ENCODE data around the gene CPNE4.

Gene CPNE4

GRCh38 chr3:131669600-131669999 is 365.2 kb downstream of the CPNE4 start:
- H3K9me3 ChIP-seq (ENCODE audit: control insufficient read depth, low read length) = no peaks in the 10 kb centered on the region
- H3K27ac ChIP-seq (ENCODE audit: low read depth, low read length, severe bottlenecking) = no peak overlapping the region
- no peaks in the 10 kb centered on the region for H3K36me3 ChIP-seq (ENCODE audit: control insufficient read depth, insufficient read depth, low read length)
- 0 to 89% methylated on average over 1 to 3 of the region's 4 CpGs for WGBS, 2 experiments (ENCODE audit: insufficient coverage in 2 of 2)
- no peaks in the 10 kb centered on the region for H3K4me1 ChIP-seq (ENCODE audit: control insufficient read depth, insufficient read depth, low read length, poor library complexity, severe bottlenecking)
- H3K4me3 ChIP-seq (ENCODE audit: extremely low read depth, insufficient read depth, low read length, poor library complexity, severe bottlenecking) = no peak overlapping the region

GRCh38 chr3:131658771-131659170 is 376.0 kb downstream of the CPNE4 start:
- H3K36me3 ChIP-seq (ENCODE audit: control insufficient read depth, insufficient read depth, low read length) = no peaks in the 10 kb centered on the region

DNA sequence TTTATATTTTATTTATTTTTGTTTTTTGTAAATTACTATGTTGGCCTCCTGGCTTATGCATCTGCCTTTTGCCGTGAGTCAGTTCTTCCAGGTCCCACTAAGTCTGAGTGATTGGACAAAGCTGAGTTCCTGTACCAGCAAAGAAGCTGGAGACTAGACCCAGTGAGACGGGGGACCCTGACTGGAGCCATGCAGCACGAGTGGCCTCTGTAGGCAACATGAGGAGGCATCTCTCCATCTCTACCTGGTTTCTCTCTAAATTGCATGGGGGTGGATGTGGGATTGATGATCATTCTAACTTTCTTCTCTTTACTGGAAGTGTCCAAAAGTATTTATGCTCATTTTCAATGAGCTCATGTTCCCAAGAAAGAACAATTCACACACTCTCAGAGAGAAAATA is 376.7 kb downstream of the CPNE4 start:
- no peaks in the 10 kb centered on the region for H3K9me3 ChIP-seq (ENCODE audit: control insufficient read depth, low read length)
- 71 to 100% methylated on average over 1 to 2 of the region's 3 CpGs for WGBS, 2 experiments (ENCODE audit: insufficient coverage in 2 of 2)
- H3K27ac ChIP-seq (ENCODE audit: low read depth, low read length, severe bottlenecking) = no peak overlapping the region
- H3K4me3 ChIP-seq (ENCODE audit: extremely low read depth, insufficient read depth, low read length, poor library complexity, severe bottlenecking) = no peak overlapping the region
- no peaks in the 10 kb centered on the region for H3K4me1 ChIP-seq (ENCODE audit: control insufficient read depth, insufficient read depth, low read length, poor library complexity, severe bottlenecking)
- no peaks in the 10 kb centered on the region for H3K36me3 ChIP-seq (ENCODE audit: control insufficient read depth, insufficient read depth, low read length)

More at GRCh38 chr3:131658771-131659170, 376.0 kb downstream of the CPNE4 start:
- H3K27ac ChIP-seq (ENCODE audit: low read depth, low read length, severe bottlenecking) = no peak overlapping the region
- no peak overlapping the region for H3K4me3 ChIP-seq (ENCODE audit: extremely low read depth, insufficient read depth, low read length, poor library complexity, severe bottlenecking)
- 83% methylated on average over 1 of the region's 1 CpG; no CpG with 5 or more reads in 1 of the 2 experiments for WGBS, 2 experiments (ENCODE audit: insufficient coverage in 2 of 2)
- no peaks in the 10 kb centered on the region for H3K4me1 ChIP-seq (ENCODE audit: control insufficient read depth, insufficient read depth, low read length, poor library complexity, severe bottlenecking)
- no peaks in the 10 kb centered on the region for H3K9me3 ChIP-seq (ENCODE audit: control insufficient read depth, low read length)

- H3K4me1 ChIP-seq (ENCODE audit: control insufficient read depth, insufficient read depth, low read length, poor library complexity, severe bottlenecking) = no peaks in the 10 kb centered on the region
- H3K9me3 ChIP-seq (ENCODE audit: control insufficient read depth, low read length) = no peaks in the 10 kb centered on the region
- no peak overlapping the region for H3K4me3 ChIP-seq (ENCODE audit: extremely low read depth, insufficient read depth, low read length, poor library complexity, severe bottlenecking)
- H3K36me3 ChIP-seq (ENCODE audit: control insufficient read depth, insufficient read depth, low read length) = no peaks in the 10 kb centered on the region
- H3K27ac ChIP-seq (ENCODE audit: low read depth, low read length, severe bottlenecking) = no peak overlapping the region
- 88 to 100% methylated on average over 1 to 6 of the region's 7 CpGs for WGBS, 2 experiments (ENCODE audit: insufficient coverage in 2 of 2)
Measured at GRCh38 chr3:131655070-131655690, 379.6 kb downstream of the CPNE4 start.

DNA sequence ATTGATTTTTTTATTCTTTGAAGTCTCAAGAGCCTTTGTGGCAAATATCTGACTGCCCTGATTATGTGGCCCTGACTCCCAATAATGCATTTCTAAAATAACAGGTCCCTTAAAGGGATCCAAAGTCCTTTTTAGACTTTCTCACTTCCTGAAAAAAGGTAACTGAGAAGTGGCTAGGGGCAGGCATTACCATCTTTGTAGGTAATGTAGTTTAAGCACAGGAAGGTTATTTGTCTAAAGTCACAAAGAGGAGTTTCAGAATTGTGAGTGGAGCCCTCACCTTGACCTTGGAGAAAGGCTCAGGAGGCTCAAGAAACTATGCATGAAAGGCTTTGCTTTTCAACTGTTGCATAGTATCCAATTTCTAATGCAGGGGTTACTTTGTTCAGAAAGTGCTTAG is 389.2 kb downstream of the CPNE4 start:
- H3K4me1 ChIP-seq (ENCODE audit: control insufficient read depth, insufficient read depth, low read length, poor library complexity, severe bottlenecking) = no peaks in the 10 kb centered on the region
- no peak overlapping the region for H3K27ac ChIP-seq (ENCODE audit: low read depth, low read length, severe bottlenecking)
- no peak overlapping the region for H3K4me3 ChIP-seq (ENCODE audit: extremely low read depth, insufficient read depth, low read length, poor library complexity, severe bottlenecking)
- H3K36me3 ChIP-seq (ENCODE audit: control insufficient read depth, insufficient read depth, low read length) = no peaks in the 10 kb centered on the region
- no peaks in the 10 kb centered on the region for H3K9me3 ChIP-seq (ENCODE audit: control insufficient read depth, low read length)

DNA sequence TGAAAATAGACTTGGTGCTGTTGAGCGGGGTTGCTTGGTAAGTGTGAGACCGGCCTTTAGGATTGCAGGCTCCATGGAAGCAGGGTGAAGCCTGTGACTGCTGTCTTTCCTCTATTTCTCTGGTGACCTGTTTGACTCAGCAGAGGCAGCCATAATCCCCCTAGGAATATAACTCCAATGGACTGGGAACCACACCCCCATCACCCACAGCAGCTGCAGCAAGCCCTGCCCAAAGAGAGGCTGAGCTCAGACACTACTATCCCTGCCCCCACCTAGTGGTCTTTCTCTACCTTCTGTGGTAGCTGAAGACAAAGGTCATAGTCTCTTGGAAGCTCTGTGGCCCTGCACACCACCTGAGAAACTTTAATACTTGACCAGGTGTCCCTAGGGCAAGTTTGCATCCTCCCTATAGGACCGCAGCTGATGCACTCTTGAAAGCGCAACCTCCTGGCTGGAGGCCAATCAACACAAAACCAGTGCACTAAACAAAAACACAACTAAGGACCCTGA is 398.5 kb downstream of the CPNE4 start:
- 88 to 100% methylated on average over 2 to 3 of the region's 4 CpGs for WGBS, 2 experiments (ENCODE audit: insufficient coverage in 2 of 2)
- no peak overlapping the region for H3K4me3 ChIP-seq (ENCODE audit: extremely low read depth, insufficient read depth, low read length, poor library complexity, severe bottlenecking)
- H3K4me1 ChIP-seq (ENCODE audit: control insufficient read depth, insufficient read depth, low read length, poor library complexity, severe bottlenecking) = no peaks in the 10 kb centered on the region
- H3K9me3 ChIP-seq (ENCODE audit: control insufficient read depth, low read length) = no peaks in the 10 kb centered on the region
- no peaks in the 10 kb centered on the region for H3K36me3 ChIP-seq (ENCODE audit: control insufficient read depth, insufficient read depth, low read length)
- H3K27ac ChIP-seq (ENCODE audit: low read depth, low read length, severe bottlenecking) = no peak overlapping the region

GRCh38 chr3:131630807-131631206 is 404.0 kb downstream of the CPNE4 start:
- WGBS, 2 experiments (ENCODE audit: insufficient coverage in 2 of 2) = 67 to 88% methylated on average over 1 of the region's 1 CpG
- H3K36me3 ChIP-seq (ENCODE audit: control insufficient read depth, insufficient read depth, low read length) = no peaks in the 10 kb centered on the region

GRCh38 chr3:131630097-131630496 is 404.7 kb downstream of the CPNE4 start:
- Histone ChIP-seq H3K36me3 (ENCODE audit: control insufficient read depth, insufficient read depth, low read length) (no peaks in the 10 kb centered on the region), H3K9me3 (ENCODE audit: control insufficient read depth, low read length) (no peaks in the 10 kb centered on the region), H3K4me3 (ENCODE audit: extremely low read depth, insufficient read depth, low read length, poor library complexity, severe bottlenecking) (no peak overlapping the region), H3K4me1 (ENCODE audit: control insufficient read depth, insufficient read depth, low read length, poor library complexity, severe bottlenecking) (no peaks in the 10 kb centered on the region), H3K27ac (ENCODE audit: low read depth, low read length, severe bottlenecking) (no peak overlapping the region)
- WGBS, 2 experiments (ENCODE audit: insufficient coverage in 2 of 2) = 96 to 100% methylated on average over 2 to 3 of the region's 3 CpGs

More at GRCh38 chr3:131630807-131631206, 404.0 kb downstream of the CPNE4 start:
- H3K4me3 ChIP-seq (ENCODE audit: extremely low read depth, insufficient read depth, low read length, poor library complexity, severe bottlenecking) = no peak overlapping the region
- no peaks in the 10 kb centered on the region for H3K9me3 ChIP-seq (ENCODE audit: control insufficient read depth, low read length)
- H3K4me1 ChIP-seq (ENCODE audit: control insufficient read depth, insufficient read depth, low read length, poor library complexity, severe bottlenecking) = no peaks in the 10 kb centered on the region
- H3K27ac ChIP-seq (ENCODE audit: low read depth, low read length, severe bottlenecking) = no peak overlapping the region

GRCh38 chr3:131623431-131623830 is 411.4 kb downstream of the CPNE4 start:
- no peaks in the 10 kb centered on the region for H3K4me1 ChIP-seq (ENCODE audit: control insufficient read depth, insufficient read depth, low read length, poor library complexity, severe bottlenecking)
- no peak overlapping the region for H3K4me3 ChIP-seq (ENCODE audit: extremely low read depth, insufficient read depth, low read length, poor library complexity, severe bottlenecking)
- no peaks in the 10 kb centered on the region for H3K9me3 ChIP-seq (ENCODE audit: control insufficient read depth, low read length)
- no peaks in the 10 kb centered on the region for H3K36me3 ChIP-seq (ENCODE audit: control insufficient read depth, insufficient read depth, low read length)
- H3K27ac ChIP-seq (ENCODE audit: low read depth, low read length, severe bottlenecking) = no peak overlapping the region
- no CpG with 5 or more reads among the region's 1 CpG for WGBS, 2 experiments (ENCODE audit: insufficient coverage in 2 of 2)

DNA sequence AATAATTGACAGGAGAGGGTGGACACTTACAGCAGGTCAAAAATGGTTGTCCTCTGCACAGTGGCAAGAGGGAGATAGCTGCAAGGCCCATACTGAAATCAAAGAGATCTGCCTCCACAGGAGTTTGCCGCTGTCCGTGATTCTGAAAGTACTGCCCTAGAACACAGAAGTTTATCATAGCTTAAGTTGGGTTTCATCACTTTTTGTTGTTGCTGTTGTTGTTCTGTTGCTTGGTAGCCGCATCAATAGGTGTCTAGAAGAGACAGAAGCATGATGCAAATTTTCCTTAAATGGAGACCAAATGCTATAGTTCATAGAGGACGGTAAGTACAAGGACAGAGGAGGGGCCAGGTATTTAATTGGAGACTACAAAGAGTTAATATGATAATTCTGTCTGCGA is 412.1 kb downstream of the CPNE4 start:
- no peaks in the 10 kb centered on the region for H3K9me3 ChIP-seq (ENCODE audit: control insufficient read depth, low read length)
- no peak overlapping the region for H3K4me3 ChIP-seq (ENCODE audit: extremely low read depth, insufficient read depth, low read length, poor library complexity, severe bottlenecking)
- no peaks in the 10 kb centered on the region for H3K36me3 ChIP-seq (ENCODE audit: control insufficient read depth, insufficient read depth, low read length)
- H3K4me1 ChIP-seq (ENCODE audit: control insufficient read depth, insufficient read depth, low read length, poor library complexity, severe bottlenecking) = no peaks in the 10 kb centered on the region
- no peak overlapping the region for H3K27ac ChIP-seq (ENCODE audit: low read depth, low read length, severe bottlenecking)
- WGBS, 2 experiments (ENCODE audit: insufficient coverage in 2 of 2) = 93 to 100% methylated on average over 3 to 4 of the region's 5 CpGs

DNA sequence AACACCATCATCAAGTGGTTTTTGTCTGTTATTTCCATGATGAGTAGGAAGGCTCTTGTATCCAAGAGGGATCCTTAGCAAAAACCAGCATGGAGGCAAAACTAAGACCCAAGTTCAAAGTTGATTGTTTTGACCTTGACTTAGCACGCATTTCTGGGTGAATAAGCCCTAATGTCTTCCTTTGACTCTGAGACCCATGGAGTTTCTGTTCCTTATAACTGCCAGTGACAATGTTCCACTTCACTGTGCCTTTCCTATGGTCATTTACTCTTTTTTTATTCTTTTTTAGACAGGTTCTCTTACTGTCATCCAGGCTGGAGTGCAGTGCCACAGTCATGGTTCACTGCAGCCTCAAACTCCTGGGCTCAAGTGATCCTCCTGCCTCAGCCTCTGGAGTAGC is 413.8 kb downstream of the CPNE4 start:
- 80 to 90% methylated on average over 1 of the region's 1 CpG for WGBS, 2 experiments (ENCODE audit: insufficient coverage in 2 of 2)
- Histone ChIP-seq H3K36me3 (ENCODE audit: control insufficient read depth, insufficient read depth, low read length) (no peaks in the 10 kb centered on the region), H3K4me3 (ENCODE audit: extremely low read depth, insufficient read depth, low read length, poor library complexity, severe bottlenecking) (no peak overlapping the region), H3K9me3 (ENCODE audit: control insufficient read depth, low read length) (no peaks in the 10 kb centered on the region), H3K4me1 (ENCODE audit: control insufficient read depth, insufficient read depth, low read length, poor library complexity, severe bottlenecking) (no peaks in the 10 kb centered on the region), H3K27ac (ENCODE audit: low read depth, low read length, severe bottlenecking) (no peak overlapping the region)
